GM18907 (cell line): ENCODE results near the gene DNM3.
A peak's percentile ranks its signal among the peaks of the same experiment; 100 is the strongest.
"Not testable (repeated sequence)": the region's sequence is repeated elsewhere in the genome, so short reads cannot be mapped to it uniquely, and the experiment has no call there.

Experiments used
- ATAC-seq: cut with Tn5 transposase; IDR thresholded peaks from one replicate; pipeline ENCODE4 v1.9.1; 2021; ENCODE audit warnings: mild to moderate bottlenecking, moderate library complexity; ENCODE audit not compliant: unreplicated experiment

DNM3 gene

GRCh38 chr1:171841050-171841910 lies at the start of gene DNM3:
DNM3 (plus strand) TSS chr1:171841498; CDS start chr1:171841657, 159 bp downstream.
- ATAC-seq: peak; percentile 89

- ATAC-seq: no peak
Observed at GRCh38 chr1:171792656-171793369, 48.5 kb upstream of the DNM3 start.

GRCh38 chr1:171793636-171794035 lies 47.7 kb upstream of the DNM3 start:
- no peak for ATAC-seq

GRCh38 chr1:171794085-171794484 lies 47.2 kb upstream of the DNM3 start:
- ATAC-seq: peak; percentile 58

- ATAC-seq: no peak
Observed at GRCh38 chr1:171796592-171796991, 44.7 kb upstream of the DNM3 start.

- ATAC-seq: no peak
Observed at GRCh38 chr1:171798311-171798710, 43.0 kb upstream of the DNM3 start.

- ATAC-seq: no peak
Observed at GRCh38 chr1:171798765-171799164, 42.5 kb upstream of the DNM3 start.

GRCh38 chr1:171799166-171799565 lies 42.1 kb upstream of the DNM3 start:
- ATAC-seq: no peak

GRCh38 chr1:171799698-171800097 lies 41.6 kb upstream of the DNM3 start:
- ATAC-seq: not testable (repeated sequence)

GRCh38 chr1:171800342-171800741 lies 41.0 kb upstream of the DNM3 start:
- ATAC-seq: no peak

- ATAC-seq: no peak
Observed at GRCh38 chr1:171800851-171801250, 40.4 kb upstream of the DNM3 start.

- ATAC-seq: peak; percentile 44
Observed at GRCh38 chr1:171801487-171801891, 39.8 kb upstream of the DNM3 start.

GRCh38 chr1:171802207-171802606 lies 39.1 kb upstream of the DNM3 start:
- no peak for ATAC-seq

- ATAC-seq: no peak
Observed at GRCh38 chr1:171803045-171803444, 38.3 kb upstream of the DNM3 start.

GRCh38 chr1:171803461-171804022 lies 37.8 kb upstream of the DNM3 start:
- ATAC-seq: no peak

GRCh38 chr1:171805395-171806115 lies 35.7 kb upstream of the DNM3 start:
- peak; percentile 93 for ATAC-seq

GRCh38 chr1:171807556-171807955 lies 33.7 kb upstream of the DNM3 start:
- ATAC-seq: no peak

GRCh38 chr1:171809834-171810233 lies 31.5 kb upstream of the DNM3 start:
- ATAC-seq: no peak

- no peak for ATAC-seq
Observed at GRCh38 chr1:171811672-171812071, 29.6 kb upstream of the DNM3 start.

GRCh38 chr1:171814692-171815091 lies 26.6 kb upstream of the DNM3 start:
- no peak for ATAC-seq

GRCh38 chr1:171816300-171816901 lies 24.9 kb upstream of the DNM3 start:
- ATAC-seq: no peak
